Measurements from ENCODE around the gene IL13RA1. TPM values are rescaled to one million over a fixed set of nuclear protein-coding genes. Genes with fewer than 3 reads are reported as not detected.

IL13RA1 gene
- total RNA-seq, 1 donor from 2014 or later = 3.2 TPM

- peaks cover 6% of the 10 kb centered on the region for H3K27me3 Mint-ChIP-seq (ENCODE audit: insufficient read depth, low read depth)
- Histone ChIP-seq H3K4me3 (peak overlapping the region; percentile 42), H3K4me2 (peak overlapping the region; percentile 56), H3K9ac (no peak overlapping the region), H3K9me3 (ENCODE audit: low read depth) (no peaks in the 10 kb centered on the region), H4K20me1 (ENCODE audit: low read depth) (no peaks in the 10 kb centered on the region), H3F3A (ENCODE audit: low read depth) (no peaks in the 10 kb centered on the region), H2AFZ (replicated peaks) (peak overlapping the region; percentile 73), H3K4me1 (no peaks in the 10 kb centered on the region), H3K79me2 (ENCODE audit: low read depth) (no peaks in the 10 kb centered on the region), H3K27me3 (peaks cover 13% of the 10 kb centered on the region), H3K36me3 (no peaks in the 10 kb centered on the region), H3K27ac (no peak overlapping the region)
- no peak for TF ChIP-seq EZH2 (IDR thresholded peaks at IDR 0.05)
- no peak for TF ChIP-seq EZH2phosphoT487 (IDR thresholded peaks at IDR 0.05)
- TF ChIP-seq CTCF (IDR thresholded peaks at IDR 0.05) = peak; percentile 66
- no peak overlapping the region for H3K27ac Mint-ChIP-seq
- peak overlapping the region; percentile 72 for H3K4me3 Mint-ChIP-seq
- peak; percentile 88 for DNase-seq (ENCODE audit: low spot score)
- no peaks in the 10 kb centered on the region for H3K36me3 Mint-ChIP-seq
- peaks cover 3% of the 10 kb centered on the region for H3K9me3 Mint-ChIP-seq
- peaks cover 5% of the 10 kb centered on the region for H3K4me1 Mint-ChIP-seq
Measured at GRCh38 chrX:118839334-118839958, 112.0 kb downstream of the IL13RA1 start.

Small RNA genes within 50 kb of the gene (small RNA-seq; reads per million reads assigned to genes)
- gene RF00566 = not detected

Other genes starting within 250 kb of the IL13RA1 start
- 18.8 and 20.9 TPM in 2 replicates for gene DOCK11, start 231.8 kb upstream of the IL13RA1 start, total RNA-seq (ENCODE audit: low replicate concordance)
- not detected in 2 replicates for gene ZCCHC12, start 96.2 kb downstream of the IL13RA1 start, total RNA-seq (ENCODE audit: low replicate concordance)
- gene LONRF3, start 247.0 kb downstream of the IL13RA1 start, total RNA-seq (ENCODE audit: low replicate concordance) = 0.25 and 0.39 TPM in 2 replicates